HEK293 (cell line): ENCODE data around the gene LHFPL2.

Source experiments
- CTCF ChIA-PET: fragments of 350-600 bp; formaldehyde crosslinking; extraction: SDS; loops from one replicate; lab custom pipeline; 2021; ENCODE audit warnings: antibody characterized with exemption; lab: Yijun Ruan, JAX
- POLR2A ChIA-PET: fragments of 300-600 bp; formaldehyde crosslinking; extraction: SDS; loops from one replicate; lab custom pipeline; 2020; ENCODE audit warnings: antibody characterized with exemption, inconsistent platforms; lab: Yijun Ruan, JAX
- H3K27ac ChIP-seq: fragments of 200-500 bp; sonication (Bioruptor generic); 2 replicates; pipeline ENCODE4 v1.5.1; 2014; ENCODE audit warnings: low read depth, low read length, control low read depth, inconsistent platforms; ENCODE audit errors: extremely low read depth
- H3K36me3 ChIP-seq, 2 experiments: fragments of 200-500 bp in 1 of 2; sonication (Bioruptor generic) in 1 of 2; 1 replicate in 1 of 2; 2 replicates in 1 of 2; pipeline ENCODE4 v1.5.1; 2014 to 2017; ENCODE audit warnings: inconsistent platforms in 2 of 2, low read length in 2 of 2; ENCODE audit not compliant: control insufficient read depth in 2 of 2, insufficient read depth in 1 of 2
- H3K4me1 ChIP-seq: fragments of 200-500 bp; sonication (Bioruptor generic); 2 replicates; pipeline ENCODE4 v1.5.1; 2014; ENCODE audit warnings: mild to moderate bottlenecking, low read length, inconsistent platforms; ENCODE audit not compliant: control insufficient read depth, insufficient read depth
- H3K4me3 ChIP-seq: 2 replicates; pipeline ENCODE4 v1.5.1; 2011; ENCODE audit warnings: low read depth, mild to moderate bottlenecking, control low read depth, low read length, moderate library complexity
- H3K9me3 ChIP-seq: fragments of 200-500 bp; sonication (Bioruptor generic); 2 replicates; pipeline ENCODE4 v1.5.1; 2014; ENCODE audit warnings: low read depth, low read length, inconsistent platforms; ENCODE audit not compliant: control insufficient read depth, insufficient read depth
- HOXA7 ChIP-seq: sonication (generic); formaldehyde crosslinking; IDR thresholded peaks from 2 replicates; pipeline ENCODE4 v1.8.1; 2022; ENCODE audit warnings: missing genetic modification reagents, borderline replicate concordance
- HOXC10 ChIP-seq: sonication (generic); formaldehyde crosslinking; IDR thresholded peaks from 2 replicates; pipeline ENCODE4 v1.8.1; 2023; ENCODE audit warnings: mild to moderate bottlenecking, missing genetic modification reagents
- KLF1 ChIP-seq: fragments of 450-650 bp; formaldehyde crosslinking; IDR thresholded peaks from 2 replicates; pipeline ENCODE4 v1.5.1; 2016; ENCODE audit warnings: missing biosample characterization, missing genetic modification characterization
- MEIS1 ChIP-seq: sonication (generic); formaldehyde crosslinking; IDR thresholded peaks from 2 replicates; pipeline ENCODE4 v1.8.1; 2022; ENCODE audit warnings: missing genetic modification reagents, mild to moderate bottlenecking, borderline replicate concordance
- MYNN ChIP-seq: fragments of 450-650 bp; formaldehyde crosslinking; IDR thresholded peaks from 2 replicates; pipeline ENCODE4 v1.5.1; 2016; ENCODE audit warnings: missing biosample characterization, missing genetic modification characterization, borderline replicate concordance
- SALL2 ChIP-seq: fragments of 450-650 bp; formaldehyde crosslinking; IDR thresholded peaks from 2 replicates; pipeline ENCODE4 v1.5.0; 2017; ENCODE audit warnings: missing biosample characterization, mild to moderate bottlenecking, missing genetic modification characterization, borderline replicate concordance
- SP7 ChIP-seq: fragments of 450-650 bp; formaldehyde crosslinking; IDR thresholded peaks from 2 replicates; pipeline ENCODE4 v1.5.1; 2016; ENCODE audit warnings: missing biosample characterization, missing genetic modification characterization
- ZBTB7A ChIP-seq: fragments of 450-650 bp; formaldehyde crosslinking; IDR thresholded peaks from 2 replicates; pipeline ENCODE4 v1.5.1; 2016; ENCODE audit warnings: low read depth, missing biosample characterization, missing genetic modification characterization
- ZFP3 ChIP-seq: fragments of 450-650 bp; formaldehyde crosslinking; IDR thresholded peaks from 2 replicates; pipeline ENCODE4 v1.5.1; 2016; ENCODE audit warnings: low read depth, missing biosample characterization, missing genetic modification characterization
- ZNF16 ChIP-seq: fragments of 450-650 bp; formaldehyde crosslinking; IDR thresholded peaks from 2 replicates; pipeline ENCODE4 v1.5.1; 2016; ENCODE audit warnings: low read depth, missing biosample characterization, missing genetic modification characterization
- ZNF2 ChIP-seq: fragments of 450-650 bp; formaldehyde crosslinking; IDR thresholded peaks from 2 replicates; pipeline ENCODE4 v1.5.1; 2016; ENCODE audit warnings: missing biosample characterization, missing genetic modification characterization
- ZNF311 ChIP-seq: fragments of 450-650 bp; formaldehyde crosslinking; IDR thresholded peaks from 2 replicates; pipeline ENCODE4 v1.5.1; 2017; ENCODE audit warnings: missing biosample characterization, missing genetic modification characterization, borderline replicate concordance
- ZNF354C ChIP-seq: fragments of 450-650 bp; formaldehyde crosslinking; IDR thresholded peaks from 2 replicates; pipeline ENCODE4 v1.5.1; 2016; ENCODE audit warnings: missing biosample characterization, missing genetic modification characterization, low read depth, borderline replicate concordance
- ZNF510 ChIP-seq: fragments of 450-650 bp; formaldehyde crosslinking; IDR thresholded peaks from 2 replicates; pipeline ENCODE4 v1.5.1; 2018; ENCODE audit warnings: mild to moderate bottlenecking, missing genetic modification characterization, missing biosample characterization; ENCODE audit not compliant: insufficient replicate concordance
- ZNF600 ChIP-seq: fragments of 450-650 bp; formaldehyde crosslinking; IDR thresholded peaks from 2 replicates; pipeline ENCODE4 v1.5.1; 2016; ENCODE audit warnings: missing biosample characterization, missing genetic modification characterization
- ZNF610 ChIP-seq: fragments of 450-650 bp; formaldehyde crosslinking; IDR thresholded peaks from 2 replicates; pipeline ENCODE4 v1.5.1; 2016; ENCODE audit warnings: missing biosample characterization, missing genetic modification characterization, borderline replicate concordance
- ZNF785 ChIP-seq: fragments of 450-650 bp; formaldehyde crosslinking; IDR thresholded peaks from 2 replicates; pipeline ENCODE4 v1.5.1; 2016; ENCODE audit warnings: missing biosample characterization, missing genetic modification characterization
- ZSCAN23 ChIP-seq: fragments of 450-650 bp; formaldehyde crosslinking; IDR thresholded peaks from 2 replicates; pipeline ENCODE4 v1.5.1; 2016; ENCODE audit warnings: missing biosample characterization, missing genetic modification characterization
- TF ChIP-seq, protein P1 (sequence below): fragments of 450-650 bp; formaldehyde crosslinking; IDR thresholded peaks from 2 replicates; pipeline ENCODE4 v1.5.0; 2017; ENCODE audit warnings: missing biosample characterization, missing genetic modification characterization, borderline replicate concordance
- TF ChIP-seq, protein P2 (sequence below): IDR thresholded peaks from 2 replicates; pipeline ENCODE4 v1.6.1; 2011; ENCODE audit warnings: mild to moderate bottlenecking, low read depth, low read length, borderline replicate concordance
- TF ChIP-seq, protein P3 (sequence below): fragments of 450-650 bp; formaldehyde crosslinking; IDR thresholded peaks from 2 replicates; pipeline ENCODE4 v1.5.1; 2016; ENCODE audit warnings: missing biosample characterization, missing genetic modification characterization

The LHFPL2 gene

DNA sequence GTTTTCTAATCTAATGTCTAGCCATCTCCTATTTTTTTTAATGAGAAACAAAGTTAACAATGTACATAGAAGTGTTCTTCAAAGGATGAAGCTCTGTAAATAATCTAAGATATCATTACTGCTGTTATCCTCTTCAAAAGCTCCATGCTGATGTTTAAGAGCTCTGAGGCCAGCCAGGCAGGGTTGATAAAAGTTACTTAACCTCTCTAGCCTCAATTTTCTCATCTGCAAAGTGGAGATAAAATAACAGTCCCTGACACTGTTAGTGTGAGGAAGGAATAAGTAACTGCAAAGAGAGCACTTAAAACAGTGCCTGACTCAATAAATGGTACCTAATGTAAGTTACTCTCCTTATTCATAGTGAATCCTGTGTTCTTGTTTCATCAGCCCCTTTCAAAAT, 60.1 kb downstream of the LHFPL2 start (continued):
- TF ChIP-seq ZNF354C, result no peak
- TF ChIP-seq SP7 (tag by site-specific recombination), result no peak
- TF ChIP-seq ZFP3, result no peak
- TF ChIP-seq HOXA7 (CRISPR knock-in tag), result no peak
- TF ChIP-seq, protein P1, sequence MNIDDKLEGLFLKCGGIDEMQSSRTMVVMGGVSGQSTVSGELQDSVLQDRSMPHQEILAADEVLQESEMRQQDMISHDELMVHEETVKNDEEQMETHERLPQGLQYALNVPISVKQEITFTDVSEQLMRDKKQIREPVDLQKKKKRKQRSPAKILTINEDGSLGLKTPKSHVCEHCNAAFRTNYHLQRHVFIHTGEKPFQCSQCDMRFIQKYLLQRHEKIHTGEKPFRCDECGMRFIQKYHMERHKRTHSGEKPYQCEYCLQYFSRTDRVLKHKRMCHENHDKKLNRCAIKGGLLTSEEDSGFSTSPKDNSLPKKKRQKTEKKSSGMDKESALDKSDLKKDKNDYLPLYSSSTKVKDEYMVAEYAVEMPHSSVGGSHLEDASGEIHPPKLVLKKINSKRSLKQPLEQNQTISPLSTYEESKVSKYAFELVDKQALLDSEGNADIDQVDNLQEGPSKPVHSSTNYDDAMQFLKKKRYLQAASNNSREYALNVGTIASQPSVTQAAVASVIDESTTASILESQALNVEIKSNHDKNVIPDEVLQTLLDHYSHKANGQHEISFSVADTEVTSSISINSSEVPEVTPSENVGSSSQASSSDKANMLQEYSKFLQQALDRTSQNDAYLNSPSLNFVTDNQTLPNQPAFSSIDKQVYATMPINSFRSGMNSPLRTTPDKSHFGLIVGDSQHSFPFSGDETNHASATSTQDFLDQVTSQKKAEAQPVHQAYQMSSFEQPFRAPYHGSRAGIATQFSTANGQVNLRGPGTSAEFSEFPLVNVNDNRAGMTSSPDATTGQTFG (tag by site-specific recombination), result no peak

DNA sequence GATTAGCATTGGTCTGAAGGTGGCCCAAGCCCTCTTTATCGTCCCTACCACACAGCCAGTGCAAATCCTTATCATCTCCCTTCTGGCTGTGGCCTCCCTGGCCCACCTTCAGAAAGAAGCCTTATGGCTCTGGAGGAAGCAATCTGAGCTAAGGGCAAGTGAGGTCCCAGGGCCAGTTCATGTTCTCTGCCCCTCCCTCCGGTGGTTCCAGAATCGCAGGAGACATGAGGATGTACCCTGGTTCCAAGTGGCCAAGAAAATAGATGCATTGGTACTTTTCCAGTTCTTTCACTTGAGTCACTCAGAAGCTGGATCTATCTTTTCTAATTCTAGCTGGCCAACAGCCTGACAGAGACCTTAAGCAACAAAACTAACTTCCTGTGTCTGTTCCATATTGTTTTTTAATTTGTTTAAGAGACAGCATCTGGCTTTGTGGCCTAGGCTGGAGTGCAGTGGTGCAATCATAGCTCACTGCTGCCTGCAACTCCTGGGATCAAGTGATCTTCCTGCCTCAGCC, 60.7 kb downstream of the LHFPL2 start:
- no peak for TF ChIP-seq MYNN
- TF ChIP-seq HOXC10 (CRISPR knock-in tag), result no peak
- TF ChIP-seq ZBTB7A (tag by site-specific recombination), result no peak
- TF ChIP-seq SALL2 (tag by site-specific recombination), result no peak
- no peak for TF ChIP-seq ZSCAN23 (tag by site-specific recombination)
- no peak for TF ChIP-seq ZNF16 (tag by site-specific recombination)
- no peak for TF ChIP-seq KLF1 (tag by site-specific recombination)
- TF ChIP-seq ZNF510 (tag by site-specific recombination), result no peak
- TF ChIP-seq MEIS1, result no peak
- no peak for TF ChIP-seq ZNF600 (tag by site-specific recombination)
- no peak for TF ChIP-seq ZNF785 (tag by site-specific recombination)
- no peak for TF ChIP-seq ZNF2 (tag by site-specific recombination)
- Histone ChIP-seq H3K4me1 (peaks cover 3% of the 10 kb centered on the region; the same call in 1 of the 2 replicates), H3K36me3 (peaks cover 0 to 6% of the 10 kb centered on the region in 2 experiments; a peak in 1 of 3 replicates), H3K4me3 (no peak overlapping the region), H3K27ac (no peak overlapping the region), H3K9me3 (no peaks in the 10 kb centered on the region)
- ChIA-PET CTCF (interaction anchor here (0.5 to 1.3 kb wide), 5 partner anchors 9 to 786 kb away, joined by 3 to 4 read pairs (median 3); no protein-coding TSS in a partner anchor), POLR2A (no interaction called here)

DNA sequence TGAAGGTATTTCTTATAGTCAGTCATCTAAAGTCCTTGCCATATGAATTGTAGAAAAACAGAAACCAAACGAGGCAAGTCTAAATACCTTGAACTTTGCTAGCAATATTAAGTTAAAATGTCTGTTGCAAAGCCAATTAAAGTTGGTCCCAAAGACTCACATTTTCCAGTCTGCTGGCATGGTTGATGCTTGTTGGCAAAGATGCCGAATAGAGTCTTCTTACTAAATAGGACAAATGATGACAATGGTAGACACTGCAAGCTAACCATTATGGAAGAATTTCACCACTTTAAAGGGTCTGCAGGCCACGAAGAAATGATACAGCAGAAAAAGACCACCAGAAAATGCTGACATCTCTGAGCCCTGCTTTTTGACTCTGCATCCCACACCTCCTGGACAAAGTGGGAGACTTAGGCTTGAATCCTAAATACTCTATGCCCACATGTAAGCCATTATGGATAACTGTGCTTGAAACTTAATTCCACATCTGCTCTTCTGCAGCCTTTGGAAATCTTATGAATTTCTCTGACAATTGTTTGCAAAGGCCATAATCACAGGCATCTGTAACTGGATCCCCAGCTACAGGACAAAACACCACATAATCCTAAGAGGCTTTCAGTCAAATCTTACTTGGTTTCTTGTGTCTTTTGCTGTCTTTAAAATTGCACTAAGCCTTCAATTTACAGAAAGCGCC, 61.3 kb downstream of the LHFPL2 start:
- ChIA-PET CTCF (interaction anchor here (1.0 to 1.3 kb wide), 2 partner anchors 9 to 14 kb away, joined by 3 read pairs; no protein-coding TSS in a partner anchor), POLR2A (no interaction called here)
- H3K27ac ChIP-seq, result no peak overlapping the region
- peaks cover 3% of the 10 kb centered on the region; the same call in 1 of the 2 replicates for H3K4me1 ChIP-seq
- peaks cover 0 to 6% of the 10 kb centered on the region in 2 experiments; a peak in 1 of 3 replicates for H3K36me3 ChIP-seq
- no peak overlapping the region for H3K4me3 ChIP-seq
- TF ChIP-seq ZNF610 (tag by site-specific recombination) (no peak), ZNF311 (no peak)
- TF ChIP-seq, protein P2, sequence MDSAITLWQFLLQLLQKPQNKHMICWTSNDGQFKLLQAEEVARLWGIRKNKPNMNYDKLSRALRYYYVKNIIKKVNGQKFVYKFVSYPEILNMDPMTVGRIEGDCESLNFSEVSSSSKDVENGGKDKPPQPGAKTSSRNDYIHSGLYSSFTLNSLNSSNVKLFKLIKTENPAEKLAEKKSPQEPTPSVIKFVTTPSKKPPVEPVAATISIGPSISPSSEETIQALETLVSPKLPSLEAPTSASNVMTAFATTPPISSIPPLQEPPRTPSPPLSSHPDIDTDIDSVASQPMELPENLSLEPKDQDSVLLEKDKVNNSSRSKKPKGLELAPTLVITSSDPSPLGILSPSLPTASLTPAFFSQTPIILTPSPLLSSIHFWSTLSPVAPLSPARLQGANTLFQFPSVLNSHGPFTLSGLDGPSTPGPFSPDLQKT, result no peak
- TF ChIP-seq, protein P3, sequence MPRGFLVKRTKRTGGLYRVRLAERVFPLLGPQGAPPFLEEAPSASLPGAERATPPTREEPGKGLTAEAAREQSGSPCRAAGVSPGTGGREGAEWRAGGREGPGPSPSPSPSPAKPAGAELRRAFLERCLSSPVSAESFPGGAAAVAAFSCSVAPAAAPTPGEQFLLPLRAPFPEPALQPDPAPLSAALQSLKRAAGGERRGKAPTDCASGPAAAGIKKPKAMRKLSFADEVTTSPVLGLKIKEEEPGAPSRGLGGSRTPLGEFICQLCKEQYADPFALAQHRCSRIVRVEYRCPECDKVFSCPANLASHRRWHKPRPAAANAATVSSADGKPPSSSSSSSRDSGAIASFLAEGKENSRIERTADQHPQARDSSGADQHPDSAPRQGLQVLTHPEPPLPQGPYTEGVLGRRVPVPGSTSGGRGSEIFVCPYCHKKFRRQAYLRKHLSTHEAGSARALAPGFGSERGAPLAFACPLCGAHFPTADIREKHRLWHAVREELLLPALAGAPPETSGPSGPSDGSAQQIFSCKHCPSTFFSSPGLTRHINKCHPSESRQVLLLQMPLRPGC (tag by site-specific recombination), result no peak
- no peaks in the 10 kb centered on the region for H3K9me3 ChIP-seq
